HepG2 (cell line): ENCODE results near the gene BCAS3. TPM values are rescaled to one million over a fixed set of nuclear protein-coding genes. Genes with fewer than 3 reads are reported as not detected.

Experiments used
- ATAC-seq: fragments of 200-7000 bp; cut with Tn5 transposase; 3 replicates; pipeline ENCODE4 v1.9.1; 2020; ENCODE audit warnings: mild to moderate bottlenecking, moderate library complexity
- BruUV-seq: library from RNA; stranded (reverse); fragments of 400-500 nt; replicated peaks from 2 replicates; lab custom pipeline; 2021; lab: Mats Ljungman, UMichigan
- CTCF ChIA-PET: fragments of 300-600 bp; formaldehyde crosslinking; extraction: SDS; loops from one replicate; lab custom pipeline; 2021; ENCODE audit warnings: low total read pairs, inconsistent platforms, low intra/inter-chr PET ratio; lab: Yijun Ruan, JAX
- POLR2A ChIA-PET: fragments of 350-600 bp; sonication (Branson Sonifier 250); formaldehyde crosslinking; loops from one replicate; lab custom pipeline; 2020; ENCODE audit warnings: antibody characterized with exemption, inconsistent platforms; lab: Yijun Ruan, JAX
- DNase-seq: peaks from one replicate; pipeline ENCODE4 v3.0.0-alpha.2; 2015; ENCODE audit warnings: low spot score
- FAIRE-seq: peaks from 3 replicates; lab custom pipeline; 2011; peaks lifted over from hg19 to GRCh38; lab: Jason Lieb, UNC
- H2AFZ ChIP-seq: one replicate; pipeline ENCODE4 v1.6.1; 2011; ENCODE audit warnings: low read length, inconsistent platforms
- H3K27ac ChIP-seq: fragments of 300-600 bp; 3 replicates; pipeline ENCODE4 v1.8.0; 2011; ENCODE audit warnings: mixed run types, mild to moderate bottlenecking, mixed read lengths, low read length, inconsistent platforms; ENCODE audit not compliant: insufficient read depth; ENCODE audit errors: extremely low read length
- H3K27me3 ChIP-seq, 2 experiments: fragments of 200-600 bp in 1 of 2; 2 replicates in 1 of 2; 3 replicates in 1 of 2; pipeline versions ENCODE4 v1.6.0 to v1.8.0; 2011; ENCODE audit warnings: low read length in 2 of 2, mild to moderate bottlenecking in 2 of 2, moderate library complexity in 2 of 2, inconsistent platforms in 1 of 2; ENCODE audit not compliant: insufficient read depth in 2 of 2, control insufficient read depth in 1 of 2
- H3K36me3 ChIP-seq, 2 experiments: fragments of 200-600 bp in 1 of 2; replicated peaks in 1 of 2; 2 replicates in 1 of 2; 3 replicates in 1 of 2; pipeline versions ENCODE4 v1.5.1 to v1.8.0; 2011; ENCODE audit warnings: low read length in 2 of 2, inconsistent platforms in 1 of 2; ENCODE audit not compliant: insufficient read depth in 2 of 2, control insufficient read depth in 1 of 2
- H3K4me1 ChIP-seq: 2 replicates; pipeline ENCODE4 v1.5.1; 2012; ENCODE audit warnings: low read length, inconsistent platforms; ENCODE audit not compliant: insufficient read depth
- H3K4me2 ChIP-seq: 2 replicates; pipeline ENCODE4 v1.6.0; 2011; ENCODE audit warnings: low read depth, low read length, inconsistent platforms
- H3K4me3 ChIP-seq, 3 experiments: fragments of 200-600 bp in 1 of 3; sonication (generic), shearing (Covaris generic) in 1 of 3; replicated peaks in 1 of 3; 2 replicates each; pipeline ENCODE4 v1.5.1; 2011 to 2016; ENCODE audit warnings: low read length in 3 of 3, inconsistent platforms in 2 of 3, low read depth in 2 of 3, mild to moderate bottlenecking in 2 of 3, control low read depth in 1 of 3, mixed read lengths in 1 of 3; ENCODE audit not compliant: insufficient read depth in 1 of 3
- H3K79me2 ChIP-seq: one replicate; pipeline ENCODE4 v1.6.1; 2011; ENCODE audit warnings: low read length, inconsistent platforms; ENCODE audit not compliant: insufficient read depth
- H3K9ac ChIP-seq: 2 replicates; pipeline ENCODE4 v1.6.0; 2011; ENCODE audit warnings: mild to moderate bottlenecking, low read depth, low read length, inconsistent platforms; ENCODE audit not compliant: insufficient read depth
- H3K9me3 ChIP-seq: 2 replicates; pipeline ENCODE4 v1.5.1; 2012; ENCODE audit warnings: mild to moderate bottlenecking, low read length
- H4K20me1 ChIP-seq: 2 replicates; pipeline ENCODE4 v1.6.0; 2011; ENCODE audit warnings: inconsistent platforms, mild to moderate bottlenecking, low read length, moderate library complexity; ENCODE audit not compliant: insufficient read depth
- ATF7-NPFF ChIP-seq: sonication (generic); formaldehyde crosslinking; IDR thresholded peaks from 2 replicates; pipeline ENCODE4 v1.8.1; 2023; ENCODE audit warnings: mild to moderate bottlenecking, low read depth, missing genetic modification reagents, moderate library complexity
- BORCS8-MEF2B ChIP-seq: sonication (generic); formaldehyde crosslinking; IDR thresholded peaks from 2 replicates; pipeline ENCODE4 v1.8.0; 2022; ENCODE audit warnings: mild to moderate bottlenecking, missing genetic modification reagents
- DR1 ChIP-seq: sonication (generic); formaldehyde crosslinking; IDR thresholded peaks from 2 replicates; pipeline ENCODE4 v1.8.0; 2021; ENCODE audit warnings: mild to moderate bottlenecking, missing genetic modification reagents, inconsistent platforms
- GLI4 ChIP-seq: sonication (generic); formaldehyde crosslinking; IDR thresholded peaks from 2 replicates; pipeline ENCODE4 v1.5.1; 2020; ENCODE audit warnings: missing genetic modification reagents, mild to moderate bottlenecking, moderate library complexity, borderline replicate concordance
- MYPOP ChIP-seq: sonication (generic); formaldehyde crosslinking; IDR thresholded peaks from 2 replicates; pipeline ENCODE4 v1.8.1; 2023; ENCODE audit warnings: mild to moderate bottlenecking, moderate library complexity, missing genetic modification reagents
- MZF1 ChIP-seq: sonication (generic); formaldehyde crosslinking; IDR thresholded peaks from 2 replicates; pipeline ENCODE4 v1.8.1; 2023; ENCODE audit warnings: mild to moderate bottlenecking, missing genetic modification reagents, borderline replicate concordance
- NR2F6 ChIP-seq, 2 experiments: IDR thresholded peaks; 2 replicates each; pipeline ENCODE4 v1.6.1; 2016; ENCODE audit warnings: antibody characterized with exemption in 1 of 2, mild to moderate bottlenecking in 1 of 2
- SNAPC5 ChIP-seq: sonication (generic); formaldehyde crosslinking; IDR thresholded peaks from 2 replicates; pipeline ENCODE4 v1.8.1; 2023; ENCODE audit warnings: mild to moderate bottlenecking, missing genetic modification reagents, borderline replicate concordance
- TRAFD1 ChIP-seq: sonication (generic); formaldehyde crosslinking; IDR thresholded peaks from 2 replicates; pipeline ENCODE4 v1.5.1; 2020; ENCODE audit warnings: missing genetic modification reagents, mild to moderate bottlenecking, borderline replicate concordance
- YEATS2 ChIP-seq: sonication (generic); formaldehyde crosslinking; IDR thresholded peaks from 2 replicates; pipeline ENCODE4 v1.4.0; 2020; ENCODE audit warnings: missing genetic modification reagents, borderline replicate concordance
- ZNF761 ChIP-seq: sonication (generic); formaldehyde crosslinking; conservative IDR thresholded peaks from 2 replicates; pipeline ENCODE4 v1.4.0; 2020; ENCODE audit warnings: mild to moderate bottlenecking, missing genetic modification reagents
- ZNF766 ChIP-seq: sonication (generic); formaldehyde crosslinking; IDR thresholded peaks from 2 replicates; pipeline ENCODE4 v1.5.0; 2020; ENCODE audit warnings: missing genetic modification reagents, borderline replicate concordance
- WGBS: methylation state at CpG from one replicate; pipeline ENCODE4 v1.1.6; 2017; ENCODE audit warnings: low lambda C conversion rate; 5-methylcytosine and 5-hydroxymethylcytosine counted together
- in situ Hi-C: cut with HindIII; loops from 2 replicates; pipeline ENCODE4 v1.10.0; 2017; ENCODE audit warnings: low pct_unique_long_range_greater_than_20kb; ENCODE audit not compliant: extremely low pct_ligation_motif_present
- intact Hi-C: fragments of 100-400 bp; cut with micrococcal nuclease; formaldehyde crosslinking; loops from one replicate; pipeline ENCODE4 v1.10.0; 2022; ENCODE audit not compliant: unreplicated experiment
- polyA plus RNA-seq, 8 experiments: library from polyadenylated mRNA; depleted of rRNA in 3 of 8; stranded (reverse) in 7 of 8; unstranded in 1 of 8; fragments of >200 nt; fragmentation: Illumina TruSeq in 4 of 8; extraction: Trizol in 4 of 8; gene quantifications; 2 replicates each; pipeline versions ENCODE4 v1.2.1 to v1.2.3, GENCODE V29; 2011 to 2016; ENCODE audit warnings: low read depth in 4 of 8, missing spikeins in 1 of 8, mixed read lengths in 1 of 8; ENCODE audit not compliant: insufficient read depth in 1 of 8
- total RNA-seq, 5 experiments: library from RNA; depleted of rRNA; stranded (reverse); fragments of >200 nt; fragmentation: Illumina TruSeq; extraction: Trizol; gene quantifications; 2 replicates each; pipeline ENCODE4 v1.2.3, GENCODE V29; 2016; ENCODE audit warnings: low read depth in 1 of 5

Gene BCAS3
- total and polyA plus RNA-seq, 2 of the 13 experiments (the other 11 are each of a cell fraction or from before 2014, with no cell fraction given), result 10.7 to 11.2 TPM

DNA sequence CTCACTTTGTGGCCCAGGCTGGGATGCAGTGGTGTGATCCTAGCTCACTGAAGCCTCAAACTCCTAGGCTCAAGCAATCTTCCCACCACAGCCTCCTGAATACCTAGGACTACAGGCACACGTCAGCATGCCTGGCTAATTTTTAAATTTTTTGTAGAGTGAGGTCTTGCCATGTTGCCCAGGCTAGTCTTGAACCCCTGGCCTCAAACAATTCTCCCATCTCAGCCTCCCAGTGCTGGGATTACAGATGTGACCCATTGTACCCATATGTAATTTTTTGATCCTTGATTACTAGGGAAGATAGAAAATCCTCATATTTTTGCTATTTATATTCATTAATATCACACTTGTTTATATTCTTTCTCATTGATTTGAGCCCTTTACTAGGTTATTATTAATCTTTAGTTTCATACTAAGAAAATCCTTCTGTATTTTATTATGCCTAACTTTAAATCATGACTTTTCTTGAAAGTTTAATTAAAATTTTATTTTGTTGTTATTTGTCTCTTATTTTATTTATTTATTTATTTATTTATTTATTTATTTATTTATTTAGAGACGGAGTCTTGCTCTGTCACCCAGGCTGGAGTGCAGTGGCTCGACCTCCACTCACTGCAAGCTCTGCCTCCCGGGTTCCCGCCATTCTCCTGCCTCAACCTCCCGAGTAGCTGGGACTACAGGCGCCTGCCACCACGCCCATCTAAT is 75.4 kb downstream of the BCAS3 start:
- BruUV-seq, result no TSS peak

DNA sequence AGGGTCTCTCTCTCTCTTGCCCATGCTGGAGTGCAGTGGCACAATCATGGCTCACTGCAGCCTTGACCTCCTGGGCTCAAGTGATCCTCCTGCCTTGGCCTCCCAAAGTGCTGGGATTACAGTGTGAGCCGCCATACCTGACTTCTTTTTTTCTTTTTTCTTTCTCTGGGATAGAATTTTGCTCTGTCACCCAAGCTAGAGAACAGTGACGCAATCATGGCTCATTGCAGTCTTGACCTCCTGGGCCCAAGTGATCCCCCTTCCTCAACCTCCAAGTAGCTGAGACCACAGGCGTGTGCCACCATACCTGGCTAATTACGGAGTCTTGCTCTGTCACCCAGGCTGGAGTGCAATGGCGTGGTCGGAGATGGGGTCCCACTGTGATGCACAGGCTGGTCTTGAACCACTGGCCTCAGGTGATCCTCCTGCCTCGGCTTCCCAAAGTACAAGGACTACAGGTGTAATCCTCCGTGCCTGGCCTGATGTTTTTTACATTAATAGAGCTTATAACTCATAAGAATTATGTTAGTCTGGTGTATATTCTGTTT is 76.5 kb downstream of the BCAS3 start:
- H2AFZ ChIP-seq, result no peak overlapping the region
- DNase-seq (no peak), FAIRE-seq (no peak), ATAC-seq (no peak)
- in situ Hi-C loops, result no loop called here
- POLR2A ChIA-PET, result no interaction called here
- no peak overlapping the region for H3K27ac ChIP-seq
- H3K27me3 ChIP-seq, result no peaks in the 10 kb centered on the region
- H3K9me3 ChIP-seq, result 0 out of 2 replicates have a peak, but pooled peaks cover 6% of the 10 kb centered on the region
- H3K4me3 ChIP-seq, result no peak overlapping the region
- H3K36me3 ChIP-seq, result no peaks in the 10 kb centered on the region
- H3K4me2 ChIP-seq, result no peak overlapping the region
- intact Hi-C loops, result no loop called here
- 70% methylated on average over 8 of the region's 8 CpGs for WGBS
- no TSS peak for BruUV-seq
- H3K9ac ChIP-seq, result no peak overlapping the region
- CTCF ChIA-PET, result no interaction called here
- H4K20me1 ChIP-seq, result no peaks in the 10 kb centered on the region
- no peaks in the 10 kb centered on the region for H3K79me2 ChIP-seq
- H3K4me1 ChIP-seq, result peaks cover 4% of the 10 kb centered on the region
- TF ChIP-seq MYPOP (CRISPR knock-in tag) (no peak), ZNF761 (no peak), DR1 (CRISPR knock-in tag) (no peak), BORCS8-MEF2B (CRISPR knock-in tag) (no peak), SNAPC5 (CRISPR knock-in tag) (no peak), MZF1 (no peak), ZNF766 (CRISPR knock-in tag) (no peak), NR2F6 (IDR thresholded peaks at IDR 0.05) (no peak), NR2F6 (CRISPR knock-in tag; IDR thresholded peaks at IDR 0.05) (no peak), GLI4 (CRISPR knock-in tag) (no peak)

More for the DNA sequence above, 75.4 kb downstream of the BCAS3 start:
- H4K20me1 ChIP-seq, result no peaks in the 10 kb centered on the region
- intact Hi-C loops, result no loop called here
- no peaks in the 10 kb centered on the region for H3K79me2 ChIP-seq
- H3K4me1 ChIP-seq, result no peaks in the 10 kb centered on the region
- ATAC-seq (no peak), DNase-seq (no peak), FAIRE-seq (no peak)
- WGBS, result 96% methylated on average over 8 of the region's 8 CpGs
- H3K9ac ChIP-seq, result no peak overlapping the region
- no peak overlapping the region for H3K4me3 ChIP-seq
- H3K36me3 ChIP-seq, result no peaks in the 10 kb centered on the region
- POLR2A ChIA-PET, result no interaction called here
- H3K4me2 ChIP-seq, result no peak overlapping the region
- no peaks in the 10 kb centered on the region for H3K27me3 ChIP-seq
- in situ Hi-C loops, result no loop called here
- CTCF ChIA-PET, result no interaction called here
- 0 out of 2 replicates have a peak, but pooled peaks cover 6% of the 10 kb centered on the region for H3K9me3 ChIP-seq
- TF ChIP-seq YEATS2 (CRISPR knock-in tag) (no peak), ATF7-NPFF (CRISPR knock-in tag) (no peak), TRAFD1 (CRISPR knock-in tag) (no peak)
- H2AFZ ChIP-seq, result no peak overlapping the region
- no peak overlapping the region for H3K27ac ChIP-seq
